Measurements from ENCODE around the gene DAB1.

DAB1 gene

DNA sequence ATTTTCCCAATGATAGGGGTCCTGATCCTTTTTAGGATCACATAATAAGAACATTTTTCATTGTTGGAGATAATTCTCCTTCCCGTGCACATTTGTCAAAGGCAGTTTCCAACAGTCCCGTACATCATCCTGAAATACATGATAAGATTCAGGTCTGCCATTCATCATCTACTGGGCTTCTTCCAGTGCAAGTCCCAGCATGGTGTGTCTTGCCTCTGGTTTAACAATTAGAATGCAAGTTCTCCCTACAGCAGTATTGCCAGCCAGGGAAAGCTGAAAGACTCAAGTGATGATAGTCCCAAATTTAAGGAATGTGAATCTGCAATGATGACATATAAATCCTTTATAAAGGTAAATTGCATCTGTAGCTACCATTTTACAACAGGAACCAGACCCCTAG is 146.2 kb downstream of the DAB1 start:
- DNase-seq, result no peak

DNA sequence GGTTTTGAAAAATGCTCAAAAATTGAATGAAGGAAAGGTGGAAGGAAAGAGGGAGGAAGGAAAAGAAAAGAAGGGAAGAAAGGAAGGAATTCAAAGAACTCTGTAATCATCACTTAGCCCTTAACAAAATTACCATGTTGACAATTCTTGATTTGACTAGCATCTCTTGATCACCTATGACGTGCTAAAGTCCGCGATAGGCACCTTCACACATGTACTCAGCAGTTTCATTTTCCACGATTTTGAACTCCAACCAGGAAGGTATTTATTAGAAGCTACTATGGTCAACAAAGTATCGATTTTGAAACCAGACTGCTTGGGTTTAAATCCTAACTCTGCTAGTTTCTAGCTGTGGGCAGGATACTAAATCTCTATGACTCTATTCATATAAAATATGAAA is 146.9 kb downstream of the DAB1 start:
- no peak for DNase-seq

DNA sequence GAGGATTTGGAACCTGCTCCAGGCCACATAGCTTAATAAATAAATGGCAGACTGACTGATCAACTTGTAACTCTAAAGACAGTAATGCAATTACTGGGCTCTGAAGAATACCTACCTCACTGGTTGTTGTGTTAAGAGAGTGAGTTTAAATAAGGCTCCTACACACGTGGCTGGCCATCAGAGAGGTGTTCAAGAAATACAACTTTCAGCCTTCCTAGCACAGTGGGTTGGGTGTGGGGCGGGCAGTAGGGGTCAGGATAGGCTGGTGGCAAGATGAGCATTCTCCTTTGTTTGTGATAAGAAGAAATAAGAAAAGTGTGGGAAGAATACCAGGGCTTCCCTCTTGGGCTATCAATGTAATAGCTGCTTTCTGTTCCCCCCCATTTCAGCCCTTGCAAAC is 151.3 kb downstream of the DAB1 start:
- DNase-seq, result no peak

DNA sequence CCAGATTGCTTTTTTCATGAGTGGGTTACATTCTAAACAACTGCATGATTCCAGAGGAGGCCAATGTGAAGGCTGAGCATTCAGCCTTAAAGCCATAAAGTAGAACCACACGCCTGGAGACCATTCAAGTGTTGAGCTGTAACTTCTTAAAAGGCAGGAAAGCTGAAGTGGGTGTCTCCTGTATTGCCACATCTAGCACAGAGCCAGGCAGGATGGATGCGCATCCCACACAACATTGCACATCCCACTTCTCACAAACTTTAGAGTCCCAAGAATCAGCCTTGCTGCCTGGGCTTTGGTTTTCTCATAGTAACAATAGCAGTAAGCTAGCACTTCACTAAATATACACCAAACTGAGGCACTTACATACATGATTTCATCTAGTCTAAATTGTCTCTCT is 151.7 kb downstream of the DAB1 start:
- DNase-seq, result peak in 29 of 58 donors; percentile 1 to 72 (median 20)

DNA sequence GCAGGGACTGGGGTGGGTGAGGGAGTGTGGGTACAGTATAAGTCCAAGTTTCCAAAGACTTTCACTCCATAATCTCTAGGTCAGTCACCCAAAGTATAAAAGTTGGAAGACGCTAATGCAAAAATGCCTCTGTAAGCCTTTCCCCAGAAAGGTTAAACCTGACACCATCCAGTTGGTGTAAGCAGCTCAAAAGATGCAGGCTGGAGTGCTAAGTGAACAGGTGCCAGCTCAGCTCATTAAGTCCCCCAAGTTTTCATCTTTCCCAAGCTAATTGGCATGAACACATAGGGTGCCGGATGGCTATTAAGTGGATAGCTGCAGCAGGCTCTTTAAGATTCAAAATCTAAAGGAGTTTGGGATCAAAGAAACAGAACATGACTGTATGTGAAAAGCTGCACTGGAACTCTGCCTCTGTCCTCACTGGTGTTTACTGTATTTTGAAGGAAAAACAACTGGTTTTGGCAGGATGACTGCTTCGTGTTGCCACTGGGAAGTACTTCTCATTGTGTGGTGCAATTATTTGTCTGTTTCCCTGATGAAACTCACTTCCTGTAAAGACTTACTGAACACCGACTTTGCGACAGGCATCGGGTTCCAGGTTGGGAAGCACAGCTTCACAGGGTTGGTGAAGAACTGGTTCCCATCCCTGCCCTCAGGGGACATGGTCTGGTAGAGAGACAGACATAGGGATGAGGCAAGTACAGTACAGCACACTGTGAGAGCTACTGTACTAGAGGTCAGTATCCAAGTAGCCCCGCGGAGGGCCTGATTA is 152.7 kb downstream of the DAB1 start:
- no peak for DNase-seq

DNA sequence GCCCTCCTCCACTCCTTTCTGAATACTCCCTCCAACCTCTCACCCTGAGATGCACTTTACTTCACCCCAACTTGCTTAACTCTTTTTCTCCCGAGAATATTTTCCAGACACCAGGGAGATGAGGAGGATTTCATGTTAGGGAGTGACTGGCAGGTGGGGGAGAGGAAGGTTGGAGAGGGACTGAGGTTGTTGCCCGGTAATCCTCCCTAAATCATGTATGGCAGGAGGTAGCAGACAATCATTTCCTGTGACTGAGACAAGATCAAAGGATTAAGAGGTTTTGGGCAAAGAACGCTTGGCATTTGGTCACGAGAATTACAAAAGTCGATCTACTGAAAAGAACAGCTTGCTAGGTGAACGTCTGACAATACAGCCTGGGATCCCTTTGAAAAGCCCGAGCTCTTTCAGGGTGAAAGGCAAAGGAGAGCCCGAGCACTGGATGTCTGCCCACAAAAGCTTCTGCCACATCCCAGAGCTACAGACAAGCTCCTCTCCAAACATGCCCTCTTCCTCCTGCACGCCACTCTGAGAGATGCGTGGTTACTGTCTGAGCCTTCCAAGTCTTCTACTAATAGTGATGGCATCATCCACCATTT is 154.1 kb downstream of the DAB1 start:
- no peak for DNase-seq

DNA sequence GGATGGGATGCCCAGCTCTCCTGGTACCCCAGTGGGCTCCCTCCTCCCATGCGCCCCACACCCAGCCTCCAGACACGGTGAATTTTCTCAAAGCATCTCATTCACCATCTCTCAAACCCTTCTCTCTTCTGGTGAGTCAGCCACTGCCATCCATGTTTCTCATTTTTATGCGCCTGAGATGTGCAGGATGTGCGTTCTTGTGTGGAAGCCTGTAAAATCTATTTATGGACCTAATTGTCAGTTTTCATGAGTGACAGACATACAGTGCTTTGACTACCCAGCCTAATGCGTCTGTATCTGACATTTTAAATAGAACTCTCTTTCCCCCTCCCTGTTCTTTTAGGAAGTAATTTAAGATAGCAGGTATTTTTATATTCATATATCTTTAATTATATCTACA is 158.8 kb downstream of the DAB1 start:
- peak in 1 of 58 donors; percentile 10 for DNase-seq

DNA sequence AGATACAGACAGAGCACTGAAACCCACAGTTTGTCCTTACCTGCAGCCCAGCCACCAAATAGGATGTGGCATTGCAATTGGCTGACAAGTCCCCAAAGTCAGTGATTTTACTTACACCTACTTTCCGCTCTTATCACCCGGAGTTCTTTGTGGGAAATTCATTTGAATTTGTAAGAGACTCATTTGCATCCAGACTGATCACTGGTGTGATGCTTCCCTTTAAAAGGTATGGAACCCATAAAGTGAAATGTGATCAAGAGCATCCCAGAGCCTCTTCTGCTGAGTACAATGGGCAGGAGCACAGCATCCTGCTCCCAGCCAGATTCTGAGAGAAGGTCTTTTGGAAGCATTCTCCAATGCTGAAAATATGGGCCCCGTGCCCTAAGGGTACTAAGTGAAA is 161.4 kb downstream of the DAB1 start:
- no peak for DNase-seq

DNA sequence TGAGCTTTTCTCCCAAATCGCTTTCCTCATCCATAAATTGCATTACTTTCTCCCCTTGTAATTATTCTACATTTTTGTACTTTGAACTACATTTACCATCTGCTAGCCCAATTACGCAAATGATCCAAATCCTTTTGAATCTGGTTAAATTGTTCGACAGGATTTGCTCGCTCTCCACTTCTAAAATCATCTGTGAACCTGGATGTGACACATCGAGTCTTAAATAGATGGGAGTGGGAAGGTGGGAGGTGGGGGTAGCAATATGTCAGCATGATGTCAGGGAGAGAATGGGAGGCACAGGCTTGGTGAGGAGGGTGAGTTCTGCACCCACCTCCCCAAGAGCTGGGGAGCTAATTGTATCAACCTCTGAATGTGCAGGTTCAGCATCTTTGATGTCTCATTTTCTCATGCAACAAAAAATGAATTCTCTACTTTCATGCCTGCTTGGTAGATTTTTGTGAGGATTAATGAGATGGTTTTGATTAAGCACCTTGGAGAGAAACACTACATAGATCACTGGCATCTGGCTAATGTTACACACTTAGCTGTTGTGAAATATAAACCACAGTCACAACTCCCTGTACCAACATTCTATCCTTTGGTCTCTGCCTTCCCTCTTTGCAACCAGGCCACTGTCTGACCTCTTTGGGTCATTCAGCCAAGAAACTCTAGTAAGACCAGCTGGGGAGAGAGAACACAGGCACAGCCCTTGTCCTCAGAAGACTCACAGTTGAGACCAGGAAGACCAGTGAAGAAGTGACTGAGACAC is 165.1 kb downstream of the DAB1 start:
- DNase-seq, result peak in 1 of 58 donors; percentile 21

DNA sequence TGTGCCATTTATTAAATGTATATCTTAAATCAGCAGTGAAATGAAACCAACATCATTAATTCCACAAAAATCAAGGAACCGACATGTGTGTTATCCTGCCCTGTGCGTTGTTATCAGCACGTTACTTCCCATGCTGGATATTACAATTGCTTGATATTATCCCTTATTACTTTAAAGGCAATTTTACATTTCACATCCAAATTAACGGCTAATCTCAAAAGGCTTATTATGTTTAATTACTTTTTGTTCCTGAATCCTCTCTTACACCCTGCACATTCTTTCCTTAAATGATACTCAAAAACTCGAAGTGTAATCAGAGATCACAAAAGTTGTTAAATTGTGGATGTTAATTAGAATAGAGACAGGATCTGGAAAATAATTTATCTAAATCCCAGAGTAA is 167.9 kb downstream of the DAB1 start:
- DNase-seq, result no peak

DNA sequence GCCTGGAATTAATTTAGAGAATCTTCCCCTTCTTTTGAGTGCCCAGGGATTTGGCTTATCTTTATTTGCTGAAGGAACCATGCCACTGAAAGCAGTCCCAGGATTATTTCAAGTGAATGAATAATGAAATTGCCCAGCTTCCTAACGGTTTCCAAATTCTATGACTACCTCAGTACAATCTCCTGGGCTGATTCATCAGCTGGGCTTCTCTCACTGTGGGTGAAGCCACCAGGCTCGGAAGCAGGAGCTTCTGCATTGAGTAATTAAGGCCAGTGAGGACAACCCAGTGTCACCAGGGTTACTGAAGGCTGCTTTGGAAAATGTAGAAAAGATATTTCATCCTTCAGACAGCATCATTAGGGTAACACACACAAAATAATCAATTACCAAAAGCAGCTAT is 169.8 kb downstream of the DAB1 start:
- peak in 5 of 58 donors; percentile 5 to 32 (median 8) for DNase-seq

DNA sequence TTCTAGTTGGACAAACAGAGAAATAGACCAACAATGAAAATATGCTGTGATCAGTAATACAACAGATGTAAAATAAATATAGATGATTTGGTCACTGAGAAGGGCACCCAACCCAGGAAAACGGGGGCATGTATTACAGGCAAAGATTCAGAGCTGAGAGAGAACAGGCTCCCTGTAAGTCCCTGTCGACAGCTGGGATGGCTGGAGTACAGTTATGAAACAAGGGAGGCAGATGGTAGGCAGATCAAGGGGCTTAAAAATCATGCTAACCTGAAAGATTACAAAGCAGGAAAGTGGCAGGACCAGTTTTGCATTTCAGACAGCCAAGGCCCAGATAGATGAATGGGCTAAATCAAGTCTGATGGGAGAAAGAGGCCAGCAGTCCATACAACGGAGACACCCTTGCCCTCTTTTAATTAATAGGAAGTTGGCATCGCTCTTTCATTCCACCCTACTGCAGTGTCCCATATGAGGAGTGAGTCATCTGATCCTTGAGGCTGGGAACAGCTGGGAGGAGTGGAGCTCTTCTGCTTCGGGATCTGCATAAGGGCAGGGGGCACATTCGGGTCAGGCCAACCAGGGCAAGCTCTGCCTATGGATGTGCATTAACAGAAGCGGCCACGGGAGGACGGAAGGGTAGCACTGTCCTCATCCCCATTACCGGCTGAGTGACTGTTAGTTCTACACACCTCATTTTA is 171.1 kb downstream of the DAB1 start:
- DNase-seq, result no peak

DNA sequence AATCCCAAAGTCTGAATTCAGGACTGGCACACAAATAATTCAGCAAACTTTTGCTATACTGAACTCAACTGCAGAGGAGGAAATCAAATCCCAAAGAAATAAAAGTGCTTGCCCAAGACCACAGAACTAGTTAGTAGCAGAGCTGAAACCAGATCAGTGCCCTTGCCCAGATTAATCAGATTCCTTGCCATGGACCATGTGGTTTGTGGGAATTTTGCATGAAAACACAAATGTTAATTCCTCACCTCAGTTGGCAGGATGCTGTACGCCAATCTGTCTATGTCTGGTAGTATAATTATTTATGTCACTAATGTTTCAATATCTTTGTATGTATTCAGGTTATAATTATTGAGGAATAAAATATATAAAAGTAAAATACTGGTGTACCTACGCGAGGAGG is 173.8 kb downstream of the DAB1 start:
- no peak for DNase-seq

DNA sequence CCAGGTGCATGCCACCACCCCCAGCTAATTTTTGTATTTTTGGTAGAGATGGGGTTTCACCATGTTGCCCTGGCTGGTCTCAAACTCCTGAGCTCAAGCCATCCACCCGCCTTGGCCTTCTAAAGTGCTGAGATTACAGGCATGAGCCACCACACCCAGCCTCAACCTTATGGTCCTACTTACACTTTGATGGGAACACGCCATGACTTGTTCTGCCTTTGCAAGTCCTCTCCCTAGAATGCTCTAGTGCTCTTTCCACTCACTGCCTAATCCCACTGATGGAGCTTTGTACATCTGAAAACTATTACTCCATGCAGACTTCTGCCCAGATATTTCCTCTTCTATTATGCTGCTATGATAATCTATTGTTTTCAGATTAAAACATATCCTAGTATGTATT is 174.3 kb downstream of the DAB1 start:
- no peak for DNase-seq

DNA sequence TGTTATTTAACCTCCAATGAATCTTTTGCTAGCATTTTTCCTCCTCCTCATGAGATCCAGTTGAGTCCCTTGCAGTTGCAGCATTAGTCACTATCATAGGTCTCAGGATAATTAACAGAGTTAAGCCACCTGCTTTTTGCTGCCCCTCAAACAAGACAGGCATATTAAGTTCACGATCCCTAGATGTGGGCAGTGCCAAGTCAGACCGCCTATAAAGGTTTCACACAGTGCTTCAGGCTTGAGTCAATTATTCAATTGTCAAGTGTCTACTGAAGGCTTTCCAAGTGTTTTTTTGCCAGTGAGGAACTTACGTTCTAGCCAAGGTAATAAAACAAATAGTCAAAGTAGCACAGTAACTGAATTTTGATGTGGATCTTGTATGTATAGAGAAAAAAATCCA is 175.0 kb downstream of the DAB1 start:
- DNase-seq, result no peak

DNA sequence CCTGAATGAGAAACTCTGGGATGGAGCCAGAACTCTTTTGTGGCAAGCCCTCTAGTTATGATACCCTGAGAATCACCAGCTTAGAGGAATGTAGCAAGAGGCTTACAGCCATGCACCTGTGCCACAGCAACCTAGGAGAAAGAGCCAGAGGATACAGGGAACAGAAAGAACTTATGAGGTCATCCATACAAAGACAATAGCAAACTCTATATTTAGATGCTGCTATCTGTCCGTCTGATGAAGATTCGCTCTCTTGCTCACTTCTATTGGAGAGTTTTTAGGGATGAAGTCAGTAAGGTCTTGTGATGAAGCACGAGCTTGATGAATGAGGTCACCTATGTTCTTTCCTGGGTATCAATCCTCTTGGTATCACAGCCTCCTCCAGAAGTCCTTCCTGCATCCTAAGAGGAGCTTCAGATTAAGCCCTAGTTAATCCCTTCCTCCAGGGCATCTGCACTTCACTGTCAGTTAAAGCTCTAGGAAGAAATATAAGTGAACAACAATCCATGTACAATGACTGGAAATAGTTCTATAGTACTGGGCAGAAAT is 185.6 kb downstream of the DAB1 start:
- no peak for DNase-seq

DNA sequence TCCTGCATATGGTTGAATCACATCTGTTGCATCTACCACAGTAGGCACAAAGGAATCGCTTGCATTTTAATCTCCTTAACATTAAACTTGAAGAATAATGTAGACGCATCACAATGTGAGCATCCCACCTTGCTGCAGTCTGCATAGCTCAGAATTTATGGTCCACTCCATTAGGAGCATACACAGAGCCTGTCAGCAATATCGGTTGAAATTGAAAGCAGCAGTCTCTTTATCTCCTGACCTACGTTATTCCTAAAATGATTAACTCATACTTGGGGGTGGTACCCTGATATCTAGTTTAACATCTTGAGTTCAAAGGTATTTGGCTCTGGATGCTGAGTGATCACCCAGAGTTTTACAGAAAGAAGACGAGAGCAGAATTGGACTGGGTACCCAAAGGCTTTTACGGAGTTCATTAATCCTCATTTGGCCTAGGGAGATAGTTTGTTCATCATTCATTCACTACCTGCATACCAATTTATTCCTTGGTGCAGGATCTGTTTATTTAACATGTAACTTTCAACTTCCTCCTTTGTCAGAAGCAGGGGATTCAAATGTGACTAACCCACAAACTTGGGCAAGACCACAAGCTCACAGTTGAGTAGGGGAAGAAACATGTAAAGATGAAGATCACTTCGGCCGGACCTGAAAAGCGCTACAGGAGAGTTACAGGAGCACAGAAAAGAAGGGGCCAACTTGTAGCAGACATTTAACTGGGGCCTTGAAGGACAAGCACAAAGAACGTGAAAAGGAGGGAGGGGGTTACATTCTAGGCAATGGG is 187.9 kb downstream of the DAB1 start:
- DNase-seq, result no peak

DNA sequence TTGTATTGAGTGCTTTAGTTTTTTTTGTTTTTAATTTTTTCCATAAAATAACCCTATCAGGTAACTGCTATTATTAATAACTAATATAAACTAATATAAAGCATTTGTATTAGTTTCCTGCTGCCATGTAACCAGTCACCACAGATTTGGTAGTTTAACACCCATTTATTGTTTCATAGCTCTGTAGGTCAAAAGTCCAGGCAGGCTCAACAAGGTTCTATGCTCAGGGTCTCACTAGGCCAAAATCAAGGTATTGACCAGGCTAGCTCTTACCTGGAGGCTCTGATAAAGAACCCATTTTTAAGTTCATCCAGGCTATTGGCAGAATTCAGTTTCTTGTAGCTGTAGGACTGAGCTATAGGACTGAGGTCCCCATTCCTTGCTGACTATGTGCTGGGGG is 189.4 kb downstream of the DAB1 start:
- DNase-seq, result no peak

DNA sequence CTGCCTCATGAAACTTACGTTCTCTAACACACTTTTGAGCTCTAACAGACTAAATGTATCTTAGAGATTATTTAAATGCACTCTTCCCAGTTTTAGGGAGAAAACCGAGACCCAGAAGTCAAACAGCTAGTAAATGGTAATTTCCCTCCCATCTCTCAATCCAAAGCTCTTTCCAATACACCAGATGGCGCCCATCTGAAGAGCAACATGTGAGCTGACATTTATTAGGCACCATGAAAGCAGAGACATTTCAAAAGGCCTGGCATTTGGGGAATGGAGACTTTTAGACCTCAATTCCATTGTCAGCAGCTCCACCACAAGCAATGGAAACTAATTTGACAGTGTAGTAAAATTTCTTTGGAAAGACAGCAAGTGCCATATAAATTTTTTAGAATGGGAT is 191.4 kb downstream of the DAB1 start:
- DNase-seq, result no peak

DNA sequence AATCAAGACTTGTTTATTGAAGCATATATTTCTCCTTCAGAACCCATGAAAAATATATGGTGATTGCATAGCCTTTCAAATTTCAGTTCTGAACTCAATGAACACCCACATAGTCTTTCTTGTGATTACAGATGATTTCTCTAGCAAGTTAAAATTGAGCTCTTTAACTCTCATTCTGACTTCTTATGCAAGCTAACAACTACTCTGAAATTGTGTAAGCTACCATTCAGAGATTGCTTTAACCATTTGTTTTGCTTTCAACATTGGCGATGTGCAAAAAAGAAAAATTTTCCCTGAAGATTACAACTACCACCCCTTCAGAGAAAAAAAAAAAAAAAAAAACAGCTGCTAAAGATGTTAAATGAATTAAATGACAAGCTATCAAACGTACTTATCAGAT is 193.9 kb downstream of the DAB1 start:
- DNase-seq, result no peak

DNA sequence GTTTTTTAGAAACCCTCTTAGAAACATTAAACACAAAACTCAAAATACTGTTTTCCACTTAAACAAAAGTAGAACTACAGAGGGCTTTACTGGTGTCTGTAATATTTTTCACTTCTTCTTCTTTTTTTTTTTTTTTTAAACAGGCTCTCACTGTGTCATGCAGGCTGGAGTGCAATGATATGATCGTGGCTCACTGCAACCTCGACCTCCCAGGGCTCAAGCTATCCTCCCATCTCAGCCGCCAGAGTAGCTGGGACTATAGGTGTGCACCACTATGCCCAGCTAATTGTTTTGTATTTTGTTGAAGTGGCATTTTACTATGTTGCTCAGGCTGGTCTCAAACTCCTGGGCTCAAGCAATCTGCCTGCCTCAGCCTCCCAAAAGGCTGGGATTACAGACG is 194.8 kb downstream of the DAB1 start:
- DNase-seq, result no peak

Measured in anterior cingulate cortex (tissue), 58 donors.